RCC 7860 (cell line): ENCODE measurements around the gene FGD3.
"Not testable (repeated sequence)": the region's sequence is repeated elsewhere in the genome, so short reads cannot be mapped to it uniquely, and the experiment has no call there.

Experiments used
- DNase-seq: peaks from one replicate; pipeline ENCODE4 v3.0.0-alpha.2; 2015; ENCODE audit warnings: low spot score
- FAIRE-seq: peaks from 2 replicates; lab custom pipeline; 2012; peaks lifted over from hg19 to GRCh38; lab: Jason Lieb, UNC

FGD3 gene

GRCh38 chr9:93004561-93004960, 57.2 kb downstream of the FGD3 start:
- DNase-seq (no peak), FAIRE-seq (no peak)

- FAIRE-seq (no peak), DNase-seq (no peak)
Observed at GRCh38 chr9:93005876-93006275, 58.6 kb downstream of the FGD3 start.

- FAIRE-seq (no peak), DNase-seq (no peak)
Observed at GRCh38 chr9:93007529-93008058, 60.3 kb downstream of the FGD3 start.

- DNase-seq (no peak), FAIRE-seq (no peak)
Observed at GRCh38 chr9:93008457-93008856, 61.1 kb downstream of the FGD3 start.

- DNase-seq (no peak), FAIRE-seq (no peak)
Observed at GRCh38 chr9:93009337-93010015, 62.2 kb downstream of the FGD3 start.

- FAIRE-seq (no peak), DNase-seq (no peak)
Observed at GRCh38 chr9:93010056-93010455, 62.7 kb downstream of the FGD3 start.

GRCh38 chr9:93010704-93011103, 63.4 kb downstream of the FGD3 start:
- FAIRE-seq (no peak), DNase-seq (no peak)

- no peak for FAIRE-seq
Observed at GRCh38 chr9:93011114-93011513, 63.8 kb downstream of the FGD3 start.

GRCh38 chr9:93012963-93013855, 65.9 kb downstream of the FGD3 start:
- no peak for FAIRE-seq
- no peak for DNase-seq

More at GRCh38 chr9:93011114-93011513, 63.8 kb downstream of the FGD3 start:
- no peak for DNase-seq

GRCh38 chr9:93013856-93014582, 66.7 kb downstream of the FGD3 start:
- no peak for DNase-seq

GRCh38 chr9:93015190-93015589, 67.9 kb downstream of the FGD3 start:
- DNase-seq, FAIRE-seq: not testable (repeated sequence)

More at GRCh38 chr9:93013856-93014582, 66.7 kb downstream of the FGD3 start:
- FAIRE-seq = no peak

- no peak for DNase-seq
- no peak for FAIRE-seq
Observed at GRCh38 chr9:93017621-93018020, 70.3 kb downstream of the FGD3 start.

GRCh38 chr9:93020151-93020550, 72.8 kb downstream of the FGD3 start:
- no peak for DNase-seq
- FAIRE-seq = no peak

- DNase-seq = no peak
- no peak for FAIRE-seq
Observed at GRCh38 chr9:93020771-93021670, 73.7 kb downstream of the FGD3 start.

- FAIRE-seq = no peak
Observed at GRCh38 chr9:93022066-93022465, 74.7 kb downstream of the FGD3 start.

GRCh38 chr9:93022721-93023520, 75.6 kb downstream of the FGD3 start:
- no peak for DNase-seq

More at GRCh38 chr9:93022066-93022465, 74.7 kb downstream of the FGD3 start:
- DNase-seq = no peak

GRCh38 chr9:93023521-93023815, 76.1 kb downstream of the FGD3 start:
- DNase-seq (no peak), FAIRE-seq (no peak)

More at GRCh38 chr9:93022721-93023520, 75.6 kb downstream of the FGD3 start:
- FAIRE-seq = no peak

GRCh38 chr9:93024646-93024910, 77.3 kb downstream of the FGD3 start:
- FAIRE-seq (no peak), DNase-seq (no peak)

GRCh38 chr9:93024986-93025630, 77.8 kb downstream of the FGD3 start:
- no peak for DNase-seq
- no peak for FAIRE-seq
